DND-41 (cell line): ENCODE data around the gene SHISA2.

Experiments used
- ATAC-seq: fragments of 200-7000 bp; cut with Tn5 transposase; 3 replicates; pipeline ENCODE4 v1.9.1; 2021; ENCODE audit warnings: low read depth; ENCODE audit not compliant: insufficient read depth
- DNase-seq: peaks from one replicate; pipeline ENCODE4 v3.0.0-alpha.2; 2020
- H2AFZ ChIP-seq: 2 replicates; pipeline ENCODE4 v1.6.0; 2012; ENCODE audit warnings: low read depth, low read length
- H3K27ac ChIP-seq: 2 replicates; pipeline ENCODE4 v1.5.1; 2012; ENCODE audit warnings: low read length, inconsistent platforms
- H3K27me3 ChIP-seq: fragments of 200-600 bp; sonication (generic); 2 replicates; pipeline ENCODE4 v1.6.0; 2012; ENCODE audit warnings: low read length, mild to moderate bottlenecking, inconsistent platforms; ENCODE audit not compliant: insufficient read depth, poor library complexity
- H3K36me3 ChIP-seq: 2 replicates; pipeline ENCODE4 v1.5.1; 2012; ENCODE audit warnings: low read length, inconsistent platforms; ENCODE audit not compliant: insufficient read depth
- H3K4me1 ChIP-seq: 2 replicates; pipeline ENCODE4 v1.5.1; 2012; ENCODE audit warnings: mild to moderate bottlenecking, low read length; ENCODE audit not compliant: insufficient read depth
- H3K4me2 ChIP-seq: 2 replicates; pipeline ENCODE4 v1.6.0; 2012; ENCODE audit warnings: mild to moderate bottlenecking, moderate library complexity, low read length, inconsistent platforms; ENCODE audit not compliant: insufficient read depth
- H3K4me3 ChIP-seq, 2 experiments: fragments of 200-600 bp in 1 of 2; shearing (Covaris generic) in 1 of 2; 2 replicates each; pipeline ENCODE4 v1.5.1; 2012 to 2016; ENCODE audit warnings: inconsistent platforms in 2 of 2, low read length in 2 of 2, mild to moderate bottlenecking in 2 of 2, low read depth in 1 of 2, moderate library complexity in 1 of 2
- H3K79me2 ChIP-seq: 2 replicates; pipeline ENCODE4 v1.6.0; 2012; ENCODE audit warnings: low read length, inconsistent platforms; ENCODE audit not compliant: insufficient read depth
- H3K9ac ChIP-seq: 2 replicates; pipeline ENCODE4 v1.6.0; 2012; ENCODE audit warnings: low read depth, mild to moderate bottlenecking, inconsistent platforms, low read length, moderate library complexity
- H3K9me3 ChIP-seq: 2 replicates; pipeline ENCODE4 v1.5.1; 2012; ENCODE audit warnings: low read length, moderate library complexity, mild to moderate bottlenecking, inconsistent platforms; ENCODE audit not compliant: insufficient read depth, severe bottlenecking
- H4K20me1 ChIP-seq: 2 replicates; pipeline ENCODE4 v1.6.0; 2012; ENCODE audit warnings: low read length; ENCODE audit not compliant: insufficient read depth
- CTCF ChIP-seq: IDR thresholded peaks from 2 replicates; pipeline ENCODE4 v1.5.1; 2012; ENCODE audit warnings: borderline replicate concordance, low read length, moderate library complexity, mild to moderate bottlenecking; ENCODE audit not compliant: poor library complexity, severe bottlenecking; ENCODE audit errors: extremely low read depth
- EZH2 ChIP-seq: IDR thresholded peaks from 3 replicates; pipeline ENCODE4 v1.6.1; 2012; ENCODE audit warnings: borderline replicate concordance, low read depth, mild to moderate bottlenecking, moderate library complexity, low read length, inconsistent platforms; ENCODE audit not compliant: severe bottlenecking

The SHISA2 gene

GRCh38 chr13:26025771-26026170 is 26.0 kb downstream of the SHISA2 start:
- no peaks in the 10 kb centered on the region for H3K27me3 ChIP-seq
- H3K9me3 ChIP-seq: no peaks in the 10 kb centered on the region
- ATAC-seq (no peak), DNase-seq (no peak)
- no peak overlapping the region for H2AFZ ChIP-seq
- H3K9ac ChIP-seq: no peak overlapping the region
- no peaks in the 10 kb centered on the region for H4K20me1 ChIP-seq
- no peaks in the 10 kb centered on the region for H3K79me2 ChIP-seq
- H3K4me1 ChIP-seq: no peaks in the 10 kb centered on the region
- no peak for TF ChIP-seq EZH2
- TF ChIP-seq CTCF: no peak
- no peak overlapping the region for H3K4me2 ChIP-seq
- no peaks in the 10 kb centered on the region for H3K36me3 ChIP-seq
- H3K4me3 ChIP-seq: no peak overlapping the region
- no peak overlapping the region for H3K27ac ChIP-seq

GRCh38 chr13:26025196-26025595 is 26.6 kb downstream of the SHISA2 start:
- no peak for ATAC-seq
- no peak overlapping the region for H2AFZ ChIP-seq
- H3K4me2 ChIP-seq: no peak overlapping the region
- H3K9me3 ChIP-seq: no peaks in the 10 kb centered on the region
- no peaks in the 10 kb centered on the region for H3K27me3 ChIP-seq
- no peaks in the 10 kb centered on the region for H3K36me3 ChIP-seq
- no peaks in the 10 kb centered on the region for H3K79me2 ChIP-seq
- no peak overlapping the region for H3K9ac ChIP-seq
- no peak for DNase-seq
- no peak overlapping the region for H3K4me3 ChIP-seq
- no peak overlapping the region for H3K27ac ChIP-seq
- H3K4me1 ChIP-seq: peaks cover 5% of the 10 kb centered on the region
- no peaks in the 10 kb centered on the region for H4K20me1 ChIP-seq
- no peak for TF ChIP-seq CTCF
- no peak for TF ChIP-seq EZH2

GRCh38 chr13:26024558-26024957 is 27.3 kb downstream of the SHISA2 start:
- Histone ChIP-seq H3K79me2 (no peaks in the 10 kb centered on the region), H3K36me3 (no peaks in the 10 kb centered on the region), H3K9ac (no peak overlapping the region), H3K9me3 (no peaks in the 10 kb centered on the region), H3K4me3 (no peak overlapping the region), H2AFZ (no peak overlapping the region), H3K27me3 (no peaks in the 10 kb centered on the region), H3K4me2 (no peak overlapping the region), H3K27ac (no peak overlapping the region), H3K4me1 (peaks cover 11% of the 10 kb centered on the region), H4K20me1 (no peaks in the 10 kb centered on the region)
- no peak for TF ChIP-seq CTCF
- TF ChIP-seq EZH2: no peak
- DNase-seq (no peak), ATAC-seq (no peak)
